Panc1 (cell line): ENCODE measurements around the gene HEATR5B. TPM values are rescaled to one million over a fixed set of nuclear protein-coding genes. Genes with fewer than 3 reads are reported as not detected.

Source experiments
- ATAC-seq: fragments of 200-7000 bp; cut with Tn5 transposase; 2 replicates; pipeline ENCODE4 v1.9.1; 2020; ENCODE audit warnings: mild to moderate bottlenecking, moderate library complexity
- BruUV-seq: library from RNA; stranded (reverse); fragments of 400-500 nt; replicated peaks from 2 replicates; lab custom pipeline; 2021; lab: Mats Ljungman, UMichigan
- CTCF ChIA-PET: fragments of 300-600 bp; sonication (Branson Sonifier 250); formaldehyde crosslinking; loops from one replicate; lab custom pipeline; 2022; ENCODE audit warnings: antibody characterized with exemption; lab: Charles Lee
- POLR2A ChIA-PET: fragments of 300-600 bp; sonication (Branson Sonifier 250); formaldehyde crosslinking; loops from one replicate; lab custom pipeline; 2022; ENCODE audit warnings: antibody characterized with exemption; lab: Charles Lee
- DNase-seq: peaks from one replicate; pipeline ENCODE4 v3.0.0-alpha.2; 2010; ENCODE audit warnings: low read depth, low spot score
- H3K27ac ChIP-seq: 2 replicates; pipeline ENCODE4 v1.5.1; 2011; ENCODE audit warnings: mild to moderate bottlenecking, low read length, inconsistent platforms
- H3K27me3 ChIP-seq: fragments of 200-500 bp; sonication (Bioruptor generic); 2 replicates; pipeline ENCODE4 v1.6.0; 2014; ENCODE audit warnings: low read length, inconsistent platforms; ENCODE audit not compliant: control insufficient read depth, insufficient read depth
- H3K36me3 ChIP-seq: fragments of 200-500 bp; sonication (Bioruptor generic); 2 replicates; pipeline ENCODE4 v1.5.1; 2014; ENCODE audit warnings: inconsistent platforms, mild to moderate bottlenecking, low read length, moderate library complexity; ENCODE audit not compliant: control insufficient read depth, insufficient read depth
- H3K4me1 ChIP-seq: 2 replicates; pipeline ENCODE4 v1.5.1; 2011; ENCODE audit warnings: inconsistent platforms, mild to moderate bottlenecking, low read length, moderate library complexity; ENCODE audit not compliant: control insufficient read depth, insufficient read depth
- H3K4me3 ChIP-seq, 2 experiments: 2 replicates each; pipeline ENCODE4 v1.5.1; 2011 to 2012; ENCODE audit warnings: low read depth in 2 of 2, low read length in 2 of 2, mild to moderate bottlenecking in 2 of 2, inconsistent platforms in 1 of 2, moderate library complexity in 1 of 2
- H3K9me3 ChIP-seq: fragments of 200-500 bp; sonication (Bioruptor generic); 2 replicates; pipeline ENCODE4 v1.5.1; 2014; ENCODE audit warnings: low read depth, mild to moderate bottlenecking, inconsistent platforms, low read length, moderate library complexity; ENCODE audit not compliant: control insufficient read depth, insufficient read depth
- POLR2AphosphoS5 ChIP-seq: IDR thresholded peaks from 2 replicates; pipeline ENCODE4 v1.6.1; 2012; ENCODE audit warnings: mild to moderate bottlenecking, low read depth, low read length, moderate library complexity
- SIN3A ChIP-seq: IDR thresholded peaks from 2 replicates; pipeline ENCODE4 v1.6.1; 2012; ENCODE audit warnings: low read depth, mild to moderate bottlenecking, low read length, moderate library complexity, borderline replicate concordance; ENCODE audit not compliant: insufficient read depth
- TCF7L2 ChIP-seq: IDR thresholded peaks from 2 replicates; pipeline ENCODE4 v1.6.1; 2011; ENCODE audit warnings: mild to moderate bottlenecking, low read depth, low read length, inconsistent platforms
- in situ Hi-C: cut with HindIII; loops from 2 replicates; pipeline ENCODE4 v1.10.0; 2016; ENCODE audit warnings: low sequenced_read_pairs, low pct_unique_long_range_greater_than_20kb
- intact Hi-C: fragments of 100-400 bp; cut with micrococcal nuclease; formaldehyde crosslinking; loops from one replicate; pipeline ENCODE4 v1.10.0; 2022; ENCODE audit not compliant: unreplicated experiment
- total RNA-seq: library from RNA; stranded (reverse); gene quantifications from one replicate; pipeline ENCODE4 v1.2.1, GENCODE V29; 2021; ENCODE audit not compliant: unreplicated experiment
- TF ChIP-seq, protein P1 (sequence below): fragments of 450-650 bp; IDR thresholded peaks from 2 replicates; pipeline ENCODE4 v1.5.1; 2017; ENCODE audit warnings: mild to moderate bottlenecking
- TF ChIP-seq, protein P2 (sequence below), 2 experiments: IDR thresholded peaks; 2 replicates each; pipeline ENCODE4 v1.6.1; 2011 to 2012; ENCODE audit warnings: low read depth in 2 of 2, control low read depth in 1 of 2, low read length in 1 of 2, mild to moderate bottlenecking in 1 of 2, moderate library complexity in 1 of 2; ENCODE audit not compliant: insufficient read depth in 1 of 2

The HEATR5B gene
- total RNA-seq, 1 experiment from 2014 or later, result 13.6 TPM

DNA sequence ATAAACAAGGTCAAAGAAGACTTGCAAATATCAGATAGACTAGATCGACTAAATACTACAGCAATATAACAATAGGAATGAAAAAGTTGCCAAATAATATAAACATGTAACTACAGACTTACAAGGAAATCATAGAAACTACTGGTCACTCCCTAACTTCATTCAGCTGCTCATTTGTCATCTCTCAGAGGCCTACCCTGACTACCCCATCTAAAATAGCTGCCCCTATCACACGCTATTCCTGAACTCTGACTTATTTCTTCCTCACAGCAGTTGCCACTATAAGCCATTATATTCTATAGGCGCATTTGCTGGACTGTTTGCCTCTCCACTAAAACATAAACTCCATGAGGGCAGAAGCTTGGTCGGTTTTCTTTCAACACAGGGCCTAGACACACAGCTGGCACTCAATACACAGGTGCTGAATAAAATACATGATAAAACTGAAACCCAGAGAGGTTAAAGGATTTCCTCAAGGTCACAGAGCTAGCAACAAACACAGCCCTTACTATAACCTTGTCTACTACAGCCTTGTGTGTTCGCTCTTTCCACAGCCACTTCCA is 119.6 kb downstream of the HEATR5B start:
- ChIA-PET POLR2A (no interaction called here), CTCF (no interaction called here)
- Histone ChIP-seq H3K27me3 (no peaks in the 10 kb centered on the region), H3K4me3 (peak overlapping the region; percentile 83 to 85), H3K27ac (peak overlapping the region; percentile 79), H3K36me3 (peaks cover 4% of the 10 kb centered on the region; the same call in 1 of the 2 replicates), H3K9me3 (no peaks in the 10 kb centered on the region), H3K4me1 (peaks cover 25% of the 10 kb centered on the region)
- DNase-seq, result no peak
- in situ Hi-C loops (no loop called here), intact Hi-C loops (no loop called here)
- no peak for ATAC-seq
- TSS peak; percentile 58 for BruUV-seq
- TF ChIP-seq, protein P1, sequence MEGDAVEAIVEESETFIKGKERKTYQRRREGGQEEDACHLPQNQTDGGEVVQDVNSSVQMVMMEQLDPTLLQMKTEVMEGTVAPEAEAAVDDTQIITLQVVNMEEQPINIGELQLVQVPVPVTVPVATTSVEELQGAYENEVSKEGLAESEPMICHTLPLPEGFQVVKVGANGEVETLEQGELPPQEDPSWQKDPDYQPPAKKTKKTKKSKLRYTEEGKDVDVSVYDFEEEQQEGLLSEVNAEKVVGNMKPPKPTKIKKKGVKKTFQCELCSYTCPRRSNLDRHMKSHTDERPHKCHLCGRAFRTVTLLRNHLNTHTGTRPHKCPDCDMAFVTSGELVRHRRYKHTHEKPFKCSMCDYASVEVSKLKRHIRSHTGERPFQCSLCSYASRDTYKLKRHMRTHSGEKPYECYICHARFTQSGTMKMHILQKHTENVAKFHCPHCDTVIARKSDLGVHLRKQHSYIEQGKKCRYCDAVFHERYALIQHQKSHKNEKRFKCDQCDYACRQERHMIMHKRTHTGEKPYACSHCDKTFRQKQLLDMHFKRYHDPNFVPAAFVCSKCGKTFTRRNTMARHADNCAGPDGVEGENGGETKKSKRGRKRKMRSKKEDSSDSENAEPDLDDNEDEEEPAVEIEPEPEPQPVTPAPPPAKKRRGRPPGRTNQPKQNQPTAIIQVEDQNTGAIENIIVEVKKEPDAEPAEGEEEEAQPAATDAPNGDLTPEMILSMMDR, result no peak
- TF ChIP-seq, protein P2, sequence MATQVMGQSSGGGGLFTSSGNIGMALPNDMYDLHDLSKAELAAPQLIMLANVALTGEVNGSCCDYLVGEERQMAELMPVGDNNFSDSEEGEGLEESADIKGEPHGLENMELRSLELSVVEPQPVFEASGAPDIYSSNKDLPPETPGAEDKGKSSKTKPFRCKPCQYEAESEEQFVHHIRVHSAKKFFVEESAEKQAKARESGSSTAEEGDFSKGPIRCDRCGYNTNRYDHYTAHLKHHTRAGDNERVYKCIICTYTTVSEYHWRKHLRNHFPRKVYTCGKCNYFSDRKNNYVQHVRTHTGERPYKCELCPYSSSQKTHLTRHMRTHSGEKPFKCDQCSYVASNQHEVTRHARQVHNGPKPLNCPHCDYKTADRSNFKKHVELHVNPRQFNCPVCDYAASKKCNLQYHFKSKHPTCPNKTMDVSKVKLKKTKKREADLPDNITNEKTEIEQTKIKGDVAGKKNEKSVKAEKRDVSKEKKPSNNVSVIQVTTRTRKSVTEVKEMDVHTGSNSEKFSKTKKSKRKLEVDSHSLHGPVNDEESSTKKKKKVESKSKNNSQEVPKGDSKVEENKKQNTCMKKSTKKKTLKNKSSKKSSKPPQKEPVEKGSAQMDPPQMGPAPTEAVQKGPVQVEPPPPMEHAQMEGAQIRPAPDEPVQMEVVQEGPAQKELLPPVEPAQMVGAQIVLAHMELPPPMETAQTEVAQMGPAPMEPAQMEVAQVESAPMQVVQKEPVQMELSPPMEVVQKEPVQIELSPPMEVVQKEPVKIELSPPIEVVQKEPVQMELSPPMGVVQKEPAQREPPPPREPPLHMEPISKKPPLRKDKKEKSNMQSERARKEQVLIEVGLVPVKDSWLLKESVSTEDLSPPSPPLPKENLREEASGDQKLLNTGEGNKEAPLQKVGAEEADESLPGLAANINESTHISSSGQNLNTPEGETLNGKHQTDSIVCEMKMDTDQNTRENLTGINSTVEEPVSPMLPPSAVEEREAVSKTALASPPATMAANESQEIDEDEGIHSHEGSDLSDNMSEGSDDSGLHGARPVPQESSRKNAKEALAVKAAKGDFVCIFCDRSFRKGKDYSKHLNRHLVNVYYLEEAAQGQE (IDR thresholded peaks at IDR 0.05; ENCODE audit: insufficient read depth in 1 of 2, low read depth in 2 of 2, low read length in 1 of 2), result no peak
- TF ChIP-seq POLR2AphosphoS5 (no peak), TCF7L2 (no peak)

DNA sequence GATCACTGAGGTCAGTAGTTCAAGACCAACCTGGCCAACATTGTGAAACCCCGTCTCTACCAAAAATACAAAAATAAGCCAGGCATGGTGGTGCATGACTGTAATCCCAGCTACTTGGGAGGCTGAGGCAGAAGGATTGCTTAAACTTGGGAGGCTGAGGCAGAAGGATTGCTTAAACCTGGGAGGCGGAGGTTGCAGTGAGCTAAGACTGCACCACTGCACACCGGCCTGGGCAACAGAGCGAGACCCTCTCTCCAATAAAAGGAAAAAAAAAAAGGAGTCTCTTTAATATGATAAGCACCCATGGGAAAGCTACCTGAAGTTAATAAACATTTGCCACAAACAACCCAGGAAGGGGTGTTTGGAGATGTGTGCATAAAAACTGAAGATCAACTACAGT is 120.4 kb downstream of the HEATR5B start:
- BruUV-seq, result no TSS peak
- H3K36me3 ChIP-seq, result peaks cover 4% of the 10 kb centered on the region; the same call in 1 of the 2 replicates
- peaks cover 25% of the 10 kb centered on the region for H3K4me1 ChIP-seq
- POLR2A ChIA-PET, result no interaction called here
- in situ Hi-C loops, result no loop called here
- ATAC-seq, result no peak
- no peak for TF ChIP-seq POLR2AphosphoS5
- TF ChIP-seq, protein P2 (IDR thresholded peaks at IDR 0.05; ENCODE audit: insufficient read depth in 1 of 2, low read depth in 2 of 2, low read length in 1 of 2), result no peak
- TF ChIP-seq TCF7L2, result no peak
- TF ChIP-seq, protein P1, result no peak
- TF ChIP-seq SIN3A, result no peak
- H3K9me3 ChIP-seq, result no peaks in the 10 kb centered on the region
- CTCF ChIA-PET, result no interaction called here
- intact Hi-C loops, result no loop called here
- no peak for DNase-seq
- H3K27ac ChIP-seq, result no peak overlapping the region
- H3K27me3 ChIP-seq, result no peaks in the 10 kb centered on the region
- H3K4me3 ChIP-seq, result no peak overlapping the region
